IMR-90 (cell line): ENCODE results near the gene KDELR1.

Source experiments
- BHLHE40 ChIP-seq: fragments of 150-350 bp; IDR thresholded peaks from 2 replicates; pipeline ENCODE4 v1.6.1; 2016; ENCODE audit warnings: mild to moderate bottlenecking, low read depth, low read length
- CEBPB ChIP-seq: IDR thresholded peaks from 2 replicates; pipeline ENCODE4 v1.6.1; 2012; ENCODE audit warnings: low read depth, low read length, improper control_type of control experiment
- CTCF ChIP-seq: conservative IDR thresholded peaks from 2 replicates; pipeline ENCODE4 v1.5.1; 2012; ENCODE audit warnings: mild to moderate bottlenecking, low read depth, low read length, improper control_type of control experiment
- FOS ChIP-seq: fragments of 150-350 bp; IDR thresholded peaks from 2 replicates; pipeline ENCODE4 v1.6.1; 2016; ENCODE audit warnings: low read depth, low read length
- MAZ ChIP-seq: IDR thresholded peaks from 2 replicates; pipeline ENCODE4 v1.6.1; 2012; ENCODE audit warnings: low read depth, mild to moderate bottlenecking, low read length, improper control_type of control experiment, moderate library complexity, borderline replicate concordance
- MXI1 ChIP-seq: IDR thresholded peaks from 2 replicates; pipeline ENCODE4 v1.6.1; 2012; ENCODE audit warnings: low read depth, mild to moderate bottlenecking, low read length, moderate library complexity, borderline replicate concordance
- POLR2A ChIP-seq: IDR thresholded peaks from 2 replicates; pipeline ENCODE4 v1.6.1; 2012; ENCODE audit warnings: mild to moderate bottlenecking, low read depth, low read length
- RAD21 ChIP-seq: IDR thresholded peaks from 2 replicates; pipeline ENCODE4 v1.6.1; 2012; ENCODE audit warnings: low read length, improper control_type of control experiment
- RFX5 ChIP-seq: IDR thresholded peaks from 2 replicates; pipeline ENCODE4 v1.8.0; 2012; ENCODE audit warnings: low read depth, mild to moderate bottlenecking, low read length, moderate library complexity
- SMC3 ChIP-seq: fragments of 150-350 bp; IDR thresholded peaks from 2 replicates; pipeline ENCODE4 v1.6.1; 2016; ENCODE audit warnings: low read depth, mild to moderate bottlenecking, antibody characterized with exemption, low read length, moderate library complexity
- USF2 ChIP-seq: fragments of 150-350 bp; IDR thresholded peaks from 2 replicates; pipeline ENCODE4 v1.6.1; 2017; ENCODE audit warnings: mild to moderate bottlenecking, antibody characterized with exemption, low read length, low read depth
- TF ChIP-seq, protein P1 (sequence below): fragments of 150-350 bp; IDR thresholded peaks from 2 replicates; pipeline ENCODE4 v1.6.1; 2016; ENCODE audit warnings: low read depth, mild to moderate bottlenecking, low read length, moderate library complexity, borderline replicate concordance

GRCh38 chr19:48382286-48382685 lies 9.1 kb downstream of the KDELR1 start:
- TF ChIP-seq CTCF = no peak
- no peak for TF ChIP-seq SMC3
- no peak for TF ChIP-seq POLR2A
- TF ChIP-seq RFX5 = no peak
- no peak for TF ChIP-seq USF2
- no peak for TF ChIP-seq MAZ
- no peak for TF ChIP-seq BHLHE40
- no peak for TF ChIP-seq FOS
- TF ChIP-seq CEBPB = no peak
- TF ChIP-seq RAD21 = no peak
- TF ChIP-seq, protein P1, sequence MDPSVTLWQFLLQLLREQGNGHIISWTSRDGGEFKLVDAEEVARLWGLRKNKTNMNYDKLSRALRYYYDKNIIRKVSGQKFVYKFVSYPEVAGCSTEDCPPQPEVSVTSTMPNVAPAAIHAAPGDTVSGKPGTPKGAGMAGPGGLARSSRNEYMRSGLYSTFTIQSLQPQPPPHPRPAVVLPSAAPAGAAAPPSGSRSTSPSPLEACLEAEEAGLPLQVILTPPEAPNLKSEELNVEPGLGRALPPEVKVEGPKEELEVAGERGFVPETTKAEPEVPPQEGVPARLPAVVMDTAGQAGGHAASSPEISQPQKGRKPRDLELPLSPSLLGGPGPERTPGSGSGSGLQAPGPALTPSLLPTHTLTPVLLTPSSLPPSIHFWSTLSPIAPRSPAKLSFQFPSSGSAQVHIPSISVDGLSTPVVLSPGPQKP = no peak
- no peak for TF ChIP-seq MXI1
